ENCODE measurements around the gene ZBTB33.

- TF ChIP-seq POLR2A (IDR thresholded peaks at IDR 0.05) (no peak), POLR2AphosphoS5 (IDR thresholded peaks at IDR 0.05) (no peak), CTCF (IDR thresholded peaks at IDR 0.05) (no peak)
These were observed 26.2 kb upstream of the ZBTB33 start for GRCh38 chrX:120224388-120224787.
